HL-60 (cell line): ENCODE measurements around the gene FBXL17.

Experiments used
- GABPA ChIP-seq: IDR thresholded peaks from 2 replicates; pipeline ENCODE4 v1.6.1; 2012; ENCODE audit warnings: low read depth
- POLR2AphosphoS5 ChIP-seq: IDR thresholded peaks from 2 replicates; pipeline ENCODE4 v1.6.1; 2012; ENCODE audit warnings: low read depth

- TF ChIP-seq POLR2AphosphoS5 (no peak), GABPA (no peak)
Measured at GRCh38 chr5:108081707-108082106, 300.2 kb downstream of the FBXL17 start.
